ENCODE measurements around the gene SRD5A1. TPM values are rescaled to one million over a fixed set of nuclear protein-coding genes. Genes with fewer than 3 reads are reported as not detected.

Gene SRD5A1
- total RNA-seq, 1 experiment from 2014 or later, result 30.4 TPM

DNA sequence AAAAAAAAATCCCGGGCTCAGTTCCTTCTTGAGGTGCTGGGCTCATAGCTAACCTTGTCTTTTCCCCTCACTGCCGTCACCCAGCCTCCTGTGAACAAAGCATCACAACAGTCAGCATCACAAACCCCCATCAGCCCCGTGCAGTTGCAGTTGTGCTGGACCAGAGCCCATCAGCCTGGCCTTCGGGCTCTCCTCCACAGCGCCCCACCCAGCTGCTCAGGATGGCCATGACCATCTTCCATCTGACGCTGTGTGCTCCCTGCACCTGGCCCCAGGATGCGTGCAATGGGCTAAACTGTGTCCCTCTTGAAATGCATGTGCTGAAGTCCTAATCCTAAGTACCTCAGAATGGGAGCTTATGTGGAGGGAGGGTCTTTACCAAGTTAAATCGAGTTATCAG lies 48.5 kb upstream of the SRD5A1 start:
- no TSS peak for BruUV-seq (replicated peaks)
- intact Hi-C loops (cut with micrococcal nuclease; ENCODE audit: unreplicated experiment) (no loop called here), in situ Hi-C loops (cut with HindIII; ENCODE audit: low pct_unique_long_range_greater_than_20kb, low sequenced_read_pairs) (no loop called here)
- no peaks in the 10 kb centered on the region for H3K9me3 ChIP-seq (ENCODE audit: control insufficient read depth, insufficient read depth, low read depth, low read length)
- ATAC-seq (no peak), DNase-seq (ENCODE audit: low read depth, low spot score) (no peak)
- TF ChIP-seq, protein P1, sequence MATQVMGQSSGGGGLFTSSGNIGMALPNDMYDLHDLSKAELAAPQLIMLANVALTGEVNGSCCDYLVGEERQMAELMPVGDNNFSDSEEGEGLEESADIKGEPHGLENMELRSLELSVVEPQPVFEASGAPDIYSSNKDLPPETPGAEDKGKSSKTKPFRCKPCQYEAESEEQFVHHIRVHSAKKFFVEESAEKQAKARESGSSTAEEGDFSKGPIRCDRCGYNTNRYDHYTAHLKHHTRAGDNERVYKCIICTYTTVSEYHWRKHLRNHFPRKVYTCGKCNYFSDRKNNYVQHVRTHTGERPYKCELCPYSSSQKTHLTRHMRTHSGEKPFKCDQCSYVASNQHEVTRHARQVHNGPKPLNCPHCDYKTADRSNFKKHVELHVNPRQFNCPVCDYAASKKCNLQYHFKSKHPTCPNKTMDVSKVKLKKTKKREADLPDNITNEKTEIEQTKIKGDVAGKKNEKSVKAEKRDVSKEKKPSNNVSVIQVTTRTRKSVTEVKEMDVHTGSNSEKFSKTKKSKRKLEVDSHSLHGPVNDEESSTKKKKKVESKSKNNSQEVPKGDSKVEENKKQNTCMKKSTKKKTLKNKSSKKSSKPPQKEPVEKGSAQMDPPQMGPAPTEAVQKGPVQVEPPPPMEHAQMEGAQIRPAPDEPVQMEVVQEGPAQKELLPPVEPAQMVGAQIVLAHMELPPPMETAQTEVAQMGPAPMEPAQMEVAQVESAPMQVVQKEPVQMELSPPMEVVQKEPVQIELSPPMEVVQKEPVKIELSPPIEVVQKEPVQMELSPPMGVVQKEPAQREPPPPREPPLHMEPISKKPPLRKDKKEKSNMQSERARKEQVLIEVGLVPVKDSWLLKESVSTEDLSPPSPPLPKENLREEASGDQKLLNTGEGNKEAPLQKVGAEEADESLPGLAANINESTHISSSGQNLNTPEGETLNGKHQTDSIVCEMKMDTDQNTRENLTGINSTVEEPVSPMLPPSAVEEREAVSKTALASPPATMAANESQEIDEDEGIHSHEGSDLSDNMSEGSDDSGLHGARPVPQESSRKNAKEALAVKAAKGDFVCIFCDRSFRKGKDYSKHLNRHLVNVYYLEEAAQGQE (IDR thresholded peaks at IDR 0.05; ENCODE audit: insufficient read depth in 1 of 2, low read depth in 2 of 2, low read length in 1 of 2), result no peak
- TF ChIP-seq SIN3A (IDR thresholded peaks at IDR 0.05; ENCODE audit: borderline replicate concordance, insufficient read depth, low read depth, low read length) (no peak), POLR2AphosphoS5 (IDR thresholded peaks at IDR 0.05; ENCODE audit: low read depth, low read length) (no peak), TCF7L2 (IDR thresholded peaks at IDR 0.05; ENCODE audit: low read depth, low read length) (no peak)
- TF ChIP-seq, protein P2, sequence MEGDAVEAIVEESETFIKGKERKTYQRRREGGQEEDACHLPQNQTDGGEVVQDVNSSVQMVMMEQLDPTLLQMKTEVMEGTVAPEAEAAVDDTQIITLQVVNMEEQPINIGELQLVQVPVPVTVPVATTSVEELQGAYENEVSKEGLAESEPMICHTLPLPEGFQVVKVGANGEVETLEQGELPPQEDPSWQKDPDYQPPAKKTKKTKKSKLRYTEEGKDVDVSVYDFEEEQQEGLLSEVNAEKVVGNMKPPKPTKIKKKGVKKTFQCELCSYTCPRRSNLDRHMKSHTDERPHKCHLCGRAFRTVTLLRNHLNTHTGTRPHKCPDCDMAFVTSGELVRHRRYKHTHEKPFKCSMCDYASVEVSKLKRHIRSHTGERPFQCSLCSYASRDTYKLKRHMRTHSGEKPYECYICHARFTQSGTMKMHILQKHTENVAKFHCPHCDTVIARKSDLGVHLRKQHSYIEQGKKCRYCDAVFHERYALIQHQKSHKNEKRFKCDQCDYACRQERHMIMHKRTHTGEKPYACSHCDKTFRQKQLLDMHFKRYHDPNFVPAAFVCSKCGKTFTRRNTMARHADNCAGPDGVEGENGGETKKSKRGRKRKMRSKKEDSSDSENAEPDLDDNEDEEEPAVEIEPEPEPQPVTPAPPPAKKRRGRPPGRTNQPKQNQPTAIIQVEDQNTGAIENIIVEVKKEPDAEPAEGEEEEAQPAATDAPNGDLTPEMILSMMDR (IDR thresholded peaks at IDR 0.05), result no peak
- CTCF ChIA-PET, result no interaction called here
- no peaks in the 10 kb centered on the region for H3K4me1 ChIP-seq (ENCODE audit: control insufficient read depth, insufficient read depth, low read length)
- no peak overlapping the region for H3K27ac ChIP-seq (ENCODE audit: low read length)
- H3K27me3 ChIP-seq (ENCODE audit: control insufficient read depth, insufficient read depth, low read length), result peaks cover 17% of the 10 kb centered on the region
- H3K4me3 ChIP-seq (ENCODE audit: low read depth in 2 of 2, low read length in 2 of 2), result no peak overlapping the region
- no peaks in the 10 kb centered on the region for H3K36me3 ChIP-seq (ENCODE audit: control insufficient read depth, insufficient read depth, low read length)
- POLR2A ChIA-PET, result no interaction called here

DNA sequence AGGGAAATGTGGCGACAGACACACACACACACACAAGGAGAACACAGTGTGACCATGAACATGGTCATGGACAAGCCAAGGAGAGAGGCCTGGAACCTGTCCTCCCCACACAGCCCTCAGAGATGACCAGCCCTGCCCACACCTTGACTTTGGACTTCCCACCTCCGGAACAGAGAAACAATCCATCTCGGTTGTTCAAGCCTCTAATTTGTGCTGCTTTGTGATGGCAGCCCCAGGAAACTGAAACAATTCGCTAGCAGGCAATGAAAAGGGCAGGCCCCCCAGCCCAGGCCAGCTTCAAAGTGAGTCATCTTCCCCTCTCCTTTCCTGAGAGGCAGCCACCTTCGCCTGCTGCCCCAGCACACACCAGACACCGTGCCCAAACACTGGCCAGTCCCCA lies 48.1 kb upstream of the SRD5A1 start:
- in situ Hi-C loops (cut with HindIII; ENCODE audit: low pct_unique_long_range_greater_than_20kb, low sequenced_read_pairs), result no loop called here

More for the DNA sequence above, 48.1 kb upstream of the SRD5A1 start:
- TF ChIP-seq, protein P2 (IDR thresholded peaks at IDR 0.05), result no peak
- TF ChIP-seq SIN3A (IDR thresholded peaks at IDR 0.05; ENCODE audit: borderline replicate concordance, insufficient read depth, low read depth, low read length) (no peak), TCF7L2 (IDR thresholded peaks at IDR 0.05; ENCODE audit: low read depth, low read length) (no peak), POLR2AphosphoS5 (IDR thresholded peaks at IDR 0.05; ENCODE audit: low read depth, low read length) (no peak)
- ChIA-PET CTCF (no interaction called here), POLR2A (no interaction called here)
- intact Hi-C loops (cut with micrococcal nuclease; ENCODE audit: unreplicated experiment), result no loop called here
- BruUV-seq (replicated peaks), result no TSS peak
- DNase-seq (ENCODE audit: low read depth, low spot score), result no peak
- Histone ChIP-seq H3K36me3 (ENCODE audit: control insufficient read depth, insufficient read depth, low read length) (no peaks in the 10 kb centered on the region), H3K4me1 (ENCODE audit: control insufficient read depth, insufficient read depth, low read length) (no peaks in the 10 kb centered on the region), H3K4me3 (ENCODE audit: low read depth in 2 of 2, low read length in 2 of 2) (no peak overlapping the region), H3K9me3 (ENCODE audit: control insufficient read depth, insufficient read depth, low read depth, low read length) (no peaks in the 10 kb centered on the region), H3K27me3 (ENCODE audit: control insufficient read depth, insufficient read depth, low read length) (peaks cover 17% of the 10 kb centered on the region), H3K27ac (ENCODE audit: low read length) (no peak overlapping the region)
- ATAC-seq, result no peak

Measured in Panc1 (cell line).